Measurements from ENCODE around the gene AP5S1.

The AP5S1 gene

GRCh38 chr20:3866464-3866863 is 46.1 kb downstream of the AP5S1 start:
- Histone ChIP-seq H3K27me3 (ENCODE audit: insufficient read depth, poor library complexity, severe bottlenecking) (no peaks in the 10 kb centered on the region), H3K4me3 (replicated peaks; ENCODE audit: insufficient read depth, low read length) (no peak overlapping the region), H3K27ac (replicated peaks) (no peak overlapping the region)
- no peak for TF ChIP-seq SPI1 (IDR thresholded peaks at IDR 0.05; ENCODE audit: borderline replicate concordance, low read depth)
- TF ChIP-seq POLR2AphosphoS5 (IDR thresholded peaks at IDR 0.05; ENCODE audit: low read depth): peak; percentile 28; the same call in 1 of the 2 replicates
- DNase-seq (ENCODE audit: low read depth in 1 of 2, low spot score in 1 of 2): no peak

- TF ChIP-seq REST (IDR thresholded peaks at IDR 0.05; ENCODE audit: insufficient replicate concordance, low read depth) (no peak), CTCF (IDR thresholded peaks at IDR 0.05; ENCODE audit: insufficient read depth, low read length) (no peak), SPI1 (IDR thresholded peaks at IDR 0.05; ENCODE audit: borderline replicate concordance, low read depth) (no peak), GABPA (IDR thresholded peaks at IDR 0.05; ENCODE audit: low read depth) (no peak)
- no peak overlapping the region for H3K4me3 ChIP-seq (replicated peaks; ENCODE audit: insufficient read depth, low read length)
- no peak overlapping the region for H3K27ac ChIP-seq (replicated peaks)
- DNase-seq (ENCODE audit: low read depth in 1 of 2, low spot score in 1 of 2): no peak
- no peaks in the 10 kb centered on the region for H3K27me3 ChIP-seq (ENCODE audit: insufficient read depth, poor library complexity, severe bottlenecking)
Measured at GRCh38 chr20:3867802-3868201, 47.5 kb downstream of the AP5S1 start.

GRCh38 chr20:3869839-3870634 is 49.7 kb downstream of the AP5S1 start:
- DNase-seq (ENCODE audit: low read depth in 1 of 2, low spot score in 1 of 2): no peak
- H3K27me3 ChIP-seq (ENCODE audit: insufficient read depth, poor library complexity, severe bottlenecking): no peaks in the 10 kb centered on the region

More at GRCh38 chr20:3869839-3870634, 49.7 kb downstream of the AP5S1 start:
- TF ChIP-seq GABPA (IDR thresholded peaks at IDR 0.05; ENCODE audit: low read depth): no peak
- no peak for TF ChIP-seq REST (IDR thresholded peaks at IDR 0.05; ENCODE audit: insufficient replicate concordance, low read depth)
- TF ChIP-seq CTCF (IDR thresholded peaks at IDR 0.05; ENCODE audit: insufficient read depth, low read length): no peak
- TF ChIP-seq SPI1 (IDR thresholded peaks at IDR 0.05; ENCODE audit: borderline replicate concordance, low read depth): no peak
- no peak for TF ChIP-seq POLR2AphosphoS5 (IDR thresholded peaks at IDR 0.05; ENCODE audit: low read depth)
- H3K27ac ChIP-seq (replicated peaks): no peak overlapping the region
- no peak overlapping the region for H3K4me3 ChIP-seq (replicated peaks; ENCODE audit: insufficient read depth, low read length)

Data from HL-60 (cell line).